GM12878 (cell line): ENCODE data around the gene WWOX. TPM values are rescaled to one million over a fixed set of nuclear protein-coding genes. Genes with fewer than 3 reads are reported as not detected.

Experiments
- ATAC-seq: fragments of 200-7000 bp; cut with Tn5 transposase; 3 replicates; pipeline ENCODE4 v1.9.1; 2020; ENCODE audit warnings: mild to moderate bottlenecking, moderate library complexity
- BruUV-seq: library from RNA; stranded (reverse); fragments of 400-500 nt; replicated peaks from 2 replicates; lab custom pipeline; 2021; lab: Mats Ljungman, UMichigan
- CTCF ChIA-PET: fragments of 300-600 bp; sonication (Branson Sonifier 250); formaldehyde crosslinking; extraction: SDS; loops from one replicate; lab custom pipeline; 2021; ENCODE audit warnings: inconsistent platforms; lab: Yijun Ruan, JAX
- POLR2A ChIA-PET: fragments of 350-600 bp; formaldehyde crosslinking; extraction: SDS; loops from one replicate; lab custom pipeline; 2021; ENCODE audit warnings: inconsistent platforms; lab: Charles Lee
- RAD21 ChIA-PET: fragments of 300-600 bp; sonication (Branson Sonifier 250); formaldehyde crosslinking; loops from one replicate; lab custom pipeline; 2023; ENCODE audit warnings: antibody characterized with exemption; ENCODE audit not compliant: unreplicated experiment; lab: Charles Lee
- SMC1A ChIA-PET: fragments of 300-600 bp; sonication (Branson Sonifier 250); formaldehyde crosslinking; loops from one replicate; lab custom pipeline; 2023; ENCODE audit not compliant: unreplicated experiment, uncharacterized antibody; lab: Charles Lee
- DNase-seq: peaks from one replicate; pipeline ENCODE4 v3.0.0-alpha.2; 2011; ENCODE audit warnings: low read depth, low spot score
- FAIRE-seq: peaks from 3 replicates; lab custom pipeline; 2011; peaks lifted over from hg19 to GRCh38; lab: Jason Lieb, UNC
- H2AFZ ChIP-seq: 2 replicates; pipeline ENCODE4 v1.6.0; 2011; ENCODE audit warnings: low read depth, low read length, control low read depth; ENCODE audit not compliant: control insufficient read depth
- H3K27ac ChIP-seq: 2 replicates; pipeline ENCODE4 v1.5.1; 2011; ENCODE audit warnings: control low read depth; ENCODE audit not compliant: control insufficient read depth, insufficient read depth
- H3K27me3 ChIP-seq, 2 experiments: replicated peaks in 1 of 2; 2 replicates each; pipeline versions ENCODE4 v1.6.0 to v1.6.1; 2011; ENCODE audit warnings: low read length in 1 of 2; ENCODE audit not compliant: control insufficient read depth in 2 of 2, insufficient read depth in 2 of 2
- H3K36me3 ChIP-seq, 2 experiments: 2 replicates each; pipeline ENCODE4 v1.5.1; 2011; ENCODE audit warnings: low read length in 1 of 2; ENCODE audit not compliant: control insufficient read depth in 2 of 2, insufficient read depth in 2 of 2
- H3K4me1 ChIP-seq: 2 replicates; pipeline ENCODE4 v1.6.1; 2011; ENCODE audit warnings: mild to moderate bottlenecking, low read length, moderate library complexity, mixed read lengths; ENCODE audit not compliant: control insufficient read depth, insufficient read depth
- H3K4me2 ChIP-seq: 2 replicates; pipeline ENCODE4 v1.6.0; 2011; ENCODE audit warnings: control low read depth; ENCODE audit not compliant: control insufficient read depth, insufficient read depth
- H3K4me3 ChIP-seq: fragments of 200-600 bp; sonication (generic); 2 replicates; pipeline ENCODE4 v1.5.1; 2016
- H3K79me2 ChIP-seq: 2 replicates; pipeline ENCODE4 v1.6.0; 2011; ENCODE audit warnings: low read length; ENCODE audit not compliant: control insufficient read depth, insufficient read depth
- H3K9ac ChIP-seq: 2 replicates; pipeline ENCODE4 v1.8.0; 2011; ENCODE audit warnings: low read length, control low read depth, mixed read lengths; ENCODE audit not compliant: control insufficient read depth, insufficient read depth
- H3K9me3 ChIP-seq: replicated peaks from 3 replicates; pipeline ENCODE4 v1.5.1; 2011; ENCODE audit warnings: mild to moderate bottlenecking, low read length; ENCODE audit not compliant: control insufficient read depth, insufficient read depth
- H4K20me1 ChIP-seq: 2 replicates; pipeline ENCODE4 v1.6.0; 2011; ENCODE audit not compliant: control insufficient read depth, insufficient read depth
- BRCA1 ChIP-seq: IDR thresholded peaks from 2 replicates; pipeline ENCODE4 v1.6.1; 2011; ENCODE audit warnings: low read depth, low read length, improper control_type of control experiment
- CEBPZ ChIP-seq: fragments of 150-350 bp; IDR thresholded peaks from 2 replicates; pipeline ENCODE4 v1.6.1; 2016; ENCODE audit warnings: low read depth, low read length
- DPF2 ChIP-seq: fragments of 450-650 bp; IDR thresholded peaks from 2 replicates; pipeline ENCODE4 v1.6.1; 2017; ENCODE audit warnings: mild to moderate bottlenecking
- E2F4 ChIP-seq: IDR thresholded peaks from 2 replicates; pipeline ENCODE4 v1.6.1; 2012; ENCODE audit warnings: low read depth, low read length, improper control_type of control experiment
- EZH2 ChIP-seq: IDR thresholded peaks from 2 replicates; pipeline ENCODE4 v1.6.1; 2012; ENCODE audit warnings: low read depth, mild to moderate bottlenecking, control low read depth, inconsistent platforms, low read length, borderline replicate concordance; ENCODE audit not compliant: control insufficient read depth
- GATAD2B ChIP-seq: fragments of 450-650 bp; conservative IDR thresholded peaks from 2 replicates; pipeline ENCODE4 v1.6.1; 2017; ENCODE audit warnings: low read depth, mild to moderate bottlenecking, moderate library complexity
- HDAC6 ChIP-seq: fragments of 200-600 bp; sonication (generic); IDR thresholded peaks from one replicate; pipeline ENCODE4 v1.8.0; 2017; ENCODE audit warnings: antibody characterized with exemption; ENCODE audit not compliant: unreplicated experiment
- IKZF1 ChIP-seq: fragments of 450-650 bp; conservative IDR thresholded peaks from 2 replicates; pipeline ENCODE4 v1.6.1; 2017; ENCODE audit warnings: antibody characterized with exemption, mild to moderate bottlenecking
- MAX ChIP-seq: IDR thresholded peaks from 2 replicates; pipeline ENCODE4 v1.6.1; 2012; ENCODE audit warnings: low read depth, low read length, improper control_type of control experiment
- MEF2B ChIP-seq: fragments of 450-650 bp; IDR thresholded peaks from 2 replicates; pipeline ENCODE4 v1.6.1; 2018; ENCODE audit warnings: mild to moderate bottlenecking, moderate library complexity; ENCODE audit not compliant: partially characterized antibody, poor library complexity, severe bottlenecking
- RELA ChIP-seq: fragments of 450-650 bp; IDR thresholded peaks from 2 replicates; pipeline ENCODE4 v1.8.0; 2014; ENCODE audit warnings: borderline replicate concordance; ENCODE audit not compliant: partially characterized antibody
- ZNF622 ChIP-seq: fragments of 450-650 bp; IDR thresholded peaks from 2 replicates; pipeline ENCODE4 v1.6.1; 2017; ENCODE audit warnings: mild to moderate bottlenecking, inconsistent platforms
- WGBS: methylation state at CpG from one replicate; pipeline ENCODE4 v1.1.6; 2016; ENCODE audit warnings: low lambda C conversion rate; ENCODE audit not compliant: insufficient replicate concordance, insufficient coverage; ENCODE audit errors: missing lambda C conversion rate; 5-methylcytosine and 5-hydroxymethylcytosine counted together
- in situ Hi-C: fragments of 300-500 bp; cut with MboI; formaldehyde crosslinking; loops from 9 replicates; pipeline ENCODE4 v1.14.3; 2018; ENCODE audit warnings: mixed read lengths
- intact Hi-C: fragments of 100-400 bp; cut with micrococcal nuclease; formaldehyde crosslinking; loops from one replicate; pipeline ENCODE4 v1.14.2; 2022; ENCODE audit not compliant: unreplicated experiment
- polyA plus RNA-seq, 11 experiments: library from polyadenylated mRNA; depleted of rRNA in 4 of 11; unstranded in 6 of 11; stranded (reverse) in 5 of 11; fragments of >200 nt; fragmentation: Nextera tagmentation in 4 of 11; fragmentation: Illumina TruSeq in 1 of 11; extraction: Ambion mirVana in 4 of 11; extraction: Trizol in 1 of 11; gene quantifications; 1 replicate in 1 of 11; 2 replicates in 10 of 11; pipeline versions ENCODE4 v1.2.1 to v1.2.3, GENCODE V29; 2011 to 2016; ENCODE audit warnings: inconsistent platforms in 2 of 11, missing spikeins in 2 of 11, low read depth in 1 of 11
- total RNA-seq, 4 experiments: library from RNA; depleted of rRNA in 3 of 4; stranded (reverse); fragments of >200 nt in 3 of 4; fragmentation: Illumina TruSeq in 1 of 4; extraction: Trizol in 1 of 4; gene quantifications; 2 replicates each; pipeline versions ENCODE4 v1.2.1 to v1.2.3, GENCODE V29; 2013 to 2021

WWOX gene
- total and polyA plus RNA-seq, 10 of the 15 experiments (the other 5 are each of a cell fraction or from before 2014, with no cell fraction given): 2.8 to 24.4 (median 17.8) TPM

- intact Hi-C loops (no loop called here), in situ Hi-C loops (no loop called here)
- Histone ChIP-seq H3K27ac (no peak overlapping the region), H3K9ac (no peak overlapping the region), H2AFZ (no peak overlapping the region), H3K79me2 (no peaks in the 10 kb centered on the region), H3K36me3 (no peaks in the 10 kb centered on the region), H3K9me3 (no peaks in the 10 kb centered on the region), H3K4me1 (no peaks in the 10 kb centered on the region), H3K27me3 (no peaks in the 10 kb centered on the region), H3K4me2 (no peak overlapping the region), H4K20me1 (no peaks in the 10 kb centered on the region), H3K4me3 (no peak overlapping the region)
- DNase-seq (no peak), FAIRE-seq (no peak), ATAC-seq (no peak)
- 57% methylated on average over 5 of the region's 5 CpGs for WGBS
- no TSS peak for BruUV-seq
- ChIA-PET SMC1A (no interaction called here), POLR2A (no interaction called here), CTCF (interaction anchor here (0.7 kb wide), 1 partner anchor 1399 kb away, joined by 3 read pairs; no protein-coding TSS in a partner anchor), RAD21 (no interaction called here)
- TF ChIP-seq DPF2 (no peak), RELA (no peak), MEF2B (no peak), HDAC6 (no peak), IKZF1 (no peak), MAX (no peak), ZNF622 (no peak), CEBPZ (no peak), EZH2 (no peak), BRCA1 (no peak), E2F4 (no peak), GATAD2B (no peak)
Measured at GRCh38 chr16:78291604-78292003, 192.2 kb downstream of the WWOX start.
